Trophoblast cell (in vitro differentiated cells and primary cell): ENCODE results near the gene CDC7.

Experiments used
- DNase-seq, 2 donors: peaks; one replicate each; pipeline ENCODE4 v3.0.0-alpha.2; 2016
- H2AFZ ChIP-seq: 2 replicates; pipeline ENCODE4 v1.6.1; 2013; ENCODE audit warnings: low read length, moderate library complexity, mild to moderate bottlenecking; ENCODE audit not compliant: insufficient read depth, poor library complexity
- H2AK5ac ChIP-seq: 2 replicates; pipeline ENCODE4 v1.6.1; 2013; ENCODE audit warnings: mild to moderate bottlenecking, low read length
- H2BK120ac ChIP-seq: 2 replicates; pipeline ENCODE4 v1.6.1; 2013; ENCODE audit warnings: low read length, mild to moderate bottlenecking, moderate library complexity; ENCODE audit not compliant: insufficient read depth, poor library complexity
- H2BK12ac ChIP-seq: 2 replicates; pipeline ENCODE4 v1.6.1; 2013; ENCODE audit warnings: mild to moderate bottlenecking, low read length, moderate library complexity
- H2BK5ac ChIP-seq: 2 replicates; pipeline ENCODE4 v1.6.1; 2013; ENCODE audit warnings: low read length, low read depth, moderate library complexity, mild to moderate bottlenecking; ENCODE audit not compliant: poor library complexity
- H3K14ac ChIP-seq: 2 replicates; pipeline ENCODE4 v1.6.1; 2013; ENCODE audit warnings: mild to moderate bottlenecking, low read length
- H3K18ac ChIP-seq: 2 replicates; pipeline ENCODE4 v1.6.1; 2013; ENCODE audit warnings: mild to moderate bottlenecking, low read length
- H3K23ac ChIP-seq: 2 replicates; pipeline ENCODE4 v1.6.1; 2013; ENCODE audit warnings: low read length
- H3K27ac ChIP-seq: 2 replicates; pipeline ENCODE4 v1.5.1; 2013; ENCODE audit warnings: low read depth, mild to moderate bottlenecking, inconsistent platforms, low read length, moderate library complexity
- H3K27me3 ChIP-seq: 2 replicates; pipeline ENCODE4 v1.6.1; 2013; ENCODE audit warnings: inconsistent platforms, mild to moderate bottlenecking, low read length, moderate library complexity; ENCODE audit not compliant: insufficient read depth
- H3K36me3 ChIP-seq, 2 experiments: 1 replicate in 1 of 2; 2 replicates in 1 of 2; pipeline ENCODE4 v1.6.1; 2013; ENCODE audit warnings: low read length in 2 of 2, mild to moderate bottlenecking in 2 of 2, moderate library complexity in 1 of 2; ENCODE audit not compliant: insufficient read depth in 2 of 2, control insufficient read depth in 1 of 2
- H3K4ac ChIP-seq: 2 replicates; pipeline ENCODE4 v1.6.1; 2013; ENCODE audit warnings: low read depth, mild to moderate bottlenecking, low read length, moderate library complexity
- H3K4me1 ChIP-seq, 2 experiments: 1 replicate in 1 of 2; 2 replicates in 1 of 2; pipeline ENCODE4 v1.6.1; 2013; ENCODE audit warnings: low read length in 2 of 2, mild to moderate bottlenecking in 2 of 2, moderate library complexity in 1 of 2; ENCODE audit not compliant: insufficient read depth in 2 of 2, control insufficient read depth in 1 of 2
- H3K4me2 ChIP-seq: 2 replicates; pipeline ENCODE4 v1.6.1; 2013; ENCODE audit warnings: inconsistent platforms, mild to moderate bottlenecking, low read length, moderate library complexity
- H3K4me3 ChIP-seq: 2 replicates; pipeline ENCODE4 v1.5.1; 2013; ENCODE audit warnings: mild to moderate bottlenecking, low read depth, low read length, inconsistent platforms
- H3K79me1 ChIP-seq: one replicate; pipeline ENCODE4 v1.6.1; 2013; ENCODE audit warnings: low read length
- H3K79me2 ChIP-seq: 2 replicates; pipeline ENCODE4 v1.6.1; 2013; ENCODE audit warnings: low read length, mild to moderate bottlenecking; ENCODE audit not compliant: control insufficient read depth, insufficient read depth, poor library complexity
- H3K9ac ChIP-seq: 2 replicates; pipeline ENCODE4 v1.6.1; 2013; ENCODE audit warnings: mild to moderate bottlenecking, low read length
- H3K9me3 ChIP-seq: 2 replicates; pipeline ENCODE4 v1.6.1; 2013; ENCODE audit warnings: low read depth, mild to moderate bottlenecking, control low read depth, inconsistent platforms, low read length; ENCODE audit not compliant: insufficient read depth
- H4K12ac ChIP-seq: 2 replicates; pipeline ENCODE4 v1.6.1; 2013; ENCODE audit warnings: low read depth, mild to moderate bottlenecking, low read length, moderate library complexity
- H4K8ac ChIP-seq: 2 replicates; pipeline ENCODE4 v1.6.1; 2013; ENCODE audit warnings: low read depth, mild to moderate bottlenecking, low read length, moderate library complexity
- H4K91ac ChIP-seq: one replicate; pipeline ENCODE4 v1.6.1; 2013; ENCODE audit warnings: low read depth, mild to moderate bottlenecking, low read length, moderate library complexity
- WGBS: extraction: QIAGEN DNeasy Blood & Tissue Kit; methylation state at CpG from one replicate; pipeline ENCODE4 v1.1.7; 2013; ENCODE audit warnings: missing lambda C conversion rate; ENCODE audit not compliant: insufficient read length, insufficient coverage; ENCODE audit errors: extremely low coverage; 5-methylcytosine and 5-hydroxymethylcytosine counted together

CDC7 gene

GRCh38 chr1:91529856-91530255, 29.2 kb downstream of the CDC7 start:
- no peak overlapping the region for H3K18ac ChIP-seq
- no peak overlapping the region for H2BK120ac ChIP-seq
- H3K4me3 ChIP-seq, result no peak overlapping the region
- H2AK5ac ChIP-seq, result no peak overlapping the region
- no peak overlapping the region for H3K14ac ChIP-seq
- no peak overlapping the region for H3K23ac ChIP-seq
- no peak overlapping the region for H3K9ac ChIP-seq
- H4K8ac ChIP-seq, result no peak overlapping the region
- H3K36me3 ChIP-seq, result no peaks in the 10 kb centered on the region
- no peaks in the 10 kb centered on the region for H3K4me1 ChIP-seq
- no CpG with 5 or more reads among the region's 3 CpGs for WGBS
- no peak overlapping the region for H2BK12ac ChIP-seq
- no peak overlapping the region for H3K4me2 ChIP-seq
- no peak overlapping the region for H3K27ac ChIP-seq
- peaks cover 2% of the 10 kb centered on the region for H3K79me1 ChIP-seq
- H3K27me3 ChIP-seq, result no peaks in the 10 kb centered on the region
- peak in 1 of 2 donors; percentile 61 for DNase-seq
- H3K79me2 ChIP-seq, result no peaks in the 10 kb centered on the region
- no peak overlapping the region for H4K91ac ChIP-seq
- no peak overlapping the region for H2AFZ ChIP-seq
- no peak overlapping the region for H4K12ac ChIP-seq
- H3K9me3 ChIP-seq, result no peaks in the 10 kb centered on the region
- H3K4ac ChIP-seq, result no peak overlapping the region
- H2BK5ac ChIP-seq, result no peak overlapping the region

- Histone ChIP-seq H2BK12ac (no peak overlapping the region), H3K4me1 (no peaks in the 10 kb centered on the region), H4K91ac (no peak overlapping the region), H3K27me3 (no peaks in the 10 kb centered on the region), H3K4ac (no peak overlapping the region), H3K9me3 (no peaks in the 10 kb centered on the region), H4K12ac (no peak overlapping the region), H3K36me3 (no peaks in the 10 kb centered on the region), H2BK120ac (no peak overlapping the region), H3K18ac (no peak overlapping the region), H2AFZ (no peak overlapping the region), H3K79me2 (no peaks in the 10 kb centered on the region), H3K23ac (no peak overlapping the region), H3K14ac (no peak overlapping the region), H2BK5ac (no peak overlapping the region), H4K8ac (no peak overlapping the region), H3K4me3 (no peak overlapping the region), H3K4me2 (no peak overlapping the region), H3K79me1 (peaks cover 2% of the 10 kb centered on the region), H2AK5ac (no peak overlapping the region), H3K9ac (no peak overlapping the region), H3K27ac (no peak overlapping the region)
- no peak for DNase-seq
- WGBS, result no CpG with 5 or more reads among the region's 4 CpGs
Measured at GRCh38 chr1:91533361-91534024, 32.8 kb downstream of the CDC7 start.

- Histone ChIP-seq H3K9me3 (no peaks in the 10 kb centered on the region), H3K18ac (no peak overlapping the region), H2AK5ac (no peak overlapping the region), H3K4ac (no peak overlapping the region), H2AFZ (no peak overlapping the region), H3K9ac (no peak overlapping the region), H3K36me3 (no peaks in the 10 kb centered on the region), H4K8ac (no peak overlapping the region), H3K23ac (no peak overlapping the region), H3K79me2 (no peaks in the 10 kb centered on the region), H3K27me3 (no peaks in the 10 kb centered on the region), H3K27ac (no peak overlapping the region), H3K14ac (no peak overlapping the region), H4K12ac (no peak overlapping the region), H3K79me1 (no peaks in the 10 kb centered on the region), H3K4me3 (no peak overlapping the region), H3K4me2 (no peak overlapping the region), H2BK5ac (no peak overlapping the region), H2BK12ac (no peak overlapping the region), H3K4me1 (no peaks in the 10 kb centered on the region), H2BK120ac (no peak overlapping the region), H4K91ac (no peak overlapping the region)
- WGBS, result no CpG with 5 or more reads among the region's 34 CpGs
- no peak for DNase-seq
Measured at GRCh38 chr1:91535441-91535840, 34.8 kb downstream of the CDC7 start.

DNA sequence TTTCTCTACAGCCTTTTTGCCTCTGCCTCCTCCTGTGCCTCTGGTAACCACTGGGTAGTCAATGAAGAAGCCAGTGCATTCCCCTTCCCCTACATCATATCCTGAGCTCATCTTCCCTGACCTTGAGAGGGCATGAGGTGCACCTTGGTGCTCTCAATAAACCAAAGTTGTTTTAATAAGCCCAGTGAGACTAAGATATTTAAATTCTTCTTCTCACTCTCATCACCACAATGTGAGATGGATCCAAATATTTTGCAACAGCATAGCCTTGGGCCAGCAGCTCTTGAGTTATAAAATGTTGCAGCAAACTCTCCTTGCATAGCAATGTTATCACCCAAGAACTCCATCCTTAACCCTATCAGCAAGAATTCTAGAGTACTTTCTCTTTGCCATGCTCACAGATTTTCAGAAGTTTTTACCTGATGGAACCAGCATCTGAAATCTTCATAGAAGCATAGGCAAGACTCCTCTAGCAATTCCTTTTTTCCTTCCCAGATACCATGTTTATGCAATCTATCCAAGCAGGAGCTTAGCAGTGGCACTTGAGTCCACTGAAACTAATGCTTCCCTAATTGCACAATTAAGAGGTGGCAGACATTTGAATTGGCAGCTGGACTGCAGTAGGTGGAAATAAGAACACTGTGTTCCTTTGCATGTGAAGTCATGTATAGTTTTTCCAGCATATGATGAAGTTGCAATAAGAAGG, 36.8 kb downstream of the CDC7 start:
- Histone ChIP-seq H2AK5ac (no peak overlapping the region), H3K36me3 (no peaks in the 10 kb centered on the region), H2BK120ac (no peak overlapping the region), H3K9me3 (no peaks in the 10 kb centered on the region), H3K27me3 (no peaks in the 10 kb centered on the region), H3K79me1 (no peaks in the 10 kb centered on the region), H3K79me2 (no peaks in the 10 kb centered on the region), H4K8ac (no peak overlapping the region), H2BK12ac (no peak overlapping the region), H2BK5ac (no peak overlapping the region), H4K91ac (no peak overlapping the region), H3K27ac (no peak overlapping the region), H3K4me2 (no peak overlapping the region), H3K4ac (no peak overlapping the region), H3K4me3 (no peak overlapping the region), H3K4me1 (no peaks in the 10 kb centered on the region), H3K9ac (no peak overlapping the region), H3K18ac (no peak overlapping the region), H3K14ac (no peak overlapping the region), H2AFZ (no peak overlapping the region), H4K12ac (no peak overlapping the region), H3K23ac (no peak overlapping the region)
- DNase-seq, result peak; percentile 26 to 83
